Frontal cortex (tissue), 4 donors: ENCODE results near the gene PLEKHA4. TPM values are rescaled to one million over a fixed set of nuclear protein-coding genes. Genes with fewer than 3 reads are reported as not detected.
"Not testable (repeated sequence)": the region's sequence is repeated elsewhere in the genome, so short reads cannot be mapped to it uniquely, and the experiment has no call there.

Experiments
- DNase-seq, 2 donors: peaks; one replicate each; pipeline ENCODE4 v3.0.0; 2012; ENCODE audit warnings: low spot score in 2 of 2
- FAIRE-seq: peaks from 2 replicates; lab custom pipeline; 2012; peaks lifted over from hg19 to GRCh38; lab: Jason Lieb, UNC
- total RNA-seq: library from RNA; depleted of rRNA; stranded (reverse); fragments of >200 nt; gene quantifications from one replicate; pipeline ENCODE4 v1.2.3, GENCODE V29; 2014
- donor health status: control.
- donor health status: control.
- donor health status: control.

Gene PLEKHA4
- total RNA-seq, 1 donor from 2014 or later = 1.6 TPM

DNA sequence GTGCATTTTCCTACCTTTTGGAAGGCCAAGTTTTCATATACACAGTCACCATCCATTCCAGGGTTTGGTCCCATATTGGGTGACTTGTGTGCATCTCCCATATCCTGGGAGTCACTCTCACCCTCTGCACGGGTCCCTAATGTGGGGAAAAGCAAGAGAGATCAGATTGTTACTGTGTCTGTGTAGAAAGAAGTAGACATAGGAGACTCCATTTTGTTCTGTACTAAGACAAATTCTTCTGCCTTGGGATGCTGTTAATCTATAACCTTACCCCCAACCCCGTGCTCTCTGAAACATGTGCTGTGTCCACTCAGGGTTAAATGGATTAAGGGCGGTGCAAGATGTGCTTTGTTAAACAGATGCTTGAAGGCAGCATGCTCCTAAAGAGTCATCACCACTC lies 21.1 kb upstream of the PLEKHA4 start:
- DNase-seq, FAIRE-seq: not testable (repeated sequence)

GRCh38 chr19:48887861-48888612 lies 19.6 kb upstream of the PLEKHA4 start:
- DNase-seq (no peak), FAIRE-seq (no peak)

GRCh38 chr19:48883726-48884125 lies 15.3 kb upstream of the PLEKHA4 start:
- FAIRE-seq (no peak), DNase-seq (no peak)

- no peak for DNase-seq
- FAIRE-seq = no peak
These were observed 13.6 kb upstream of the PLEKHA4 start for GRCh38 chr19:48881741-48882657.

- FAIRE-seq, DNase-seq: not testable (repeated sequence)
These were observed 11.3 kb upstream of the PLEKHA4 start for GRCh38 chr19:48879696-48880095.

DNA sequence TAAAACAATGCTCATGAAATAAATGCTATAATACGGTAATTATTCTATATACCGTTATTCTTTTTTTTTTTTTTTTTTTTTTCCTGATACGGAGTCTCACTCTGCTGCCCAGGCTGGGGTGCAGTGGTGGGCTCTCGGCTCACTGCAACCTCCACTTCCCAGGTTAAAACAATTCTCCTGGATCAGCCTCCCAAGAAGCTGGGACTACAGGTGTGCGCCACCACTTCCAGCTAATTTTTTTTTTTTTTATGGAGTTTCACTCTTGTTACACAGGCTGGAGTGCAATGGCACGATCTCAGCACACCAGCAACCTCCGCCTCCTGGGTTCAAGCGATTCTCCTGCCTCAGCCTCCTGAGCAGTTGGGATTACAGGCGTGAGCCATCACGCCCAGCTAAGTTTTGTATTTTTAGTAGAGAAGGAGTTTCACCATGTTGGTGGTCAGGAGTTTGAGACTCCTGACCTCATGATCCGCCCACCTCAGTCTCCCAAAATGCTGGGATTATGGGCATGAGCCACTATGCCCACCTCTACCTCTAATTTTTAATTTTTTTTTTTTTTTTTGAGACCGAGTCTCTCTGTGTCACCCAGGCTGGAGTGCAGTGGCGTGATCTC lies 10.7 kb upstream of the PLEKHA4 start:
- no peak for DNase-seq

GRCh38 chr19:48878196-48879024 lies 10.0 kb upstream of the PLEKHA4 start:
- FAIRE-seq (no peak), DNase-seq (no peak)

More for the DNA sequence above, 10.7 kb upstream of the PLEKHA4 start:
- no peak for FAIRE-seq

DNA sequence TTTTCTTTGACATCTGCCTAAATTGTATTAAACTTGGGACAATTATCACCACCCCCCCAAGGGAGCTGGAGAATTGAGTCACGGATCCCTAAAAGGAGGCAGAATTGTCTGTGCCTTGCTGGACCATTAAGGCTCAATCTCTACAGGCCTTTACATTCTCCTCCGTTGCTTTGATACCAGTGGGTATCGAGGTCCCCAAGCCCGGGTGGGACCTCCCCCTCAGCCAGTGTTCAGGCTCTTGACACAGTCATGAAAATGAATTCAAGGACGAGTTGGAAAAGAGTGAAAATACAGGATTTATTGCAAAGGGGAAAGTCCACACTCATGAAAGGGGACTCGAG lies 9.4 kb upstream of the PLEKHA4 start:
- no peak for FAIRE-seq
- no peak for DNase-seq

DNA sequence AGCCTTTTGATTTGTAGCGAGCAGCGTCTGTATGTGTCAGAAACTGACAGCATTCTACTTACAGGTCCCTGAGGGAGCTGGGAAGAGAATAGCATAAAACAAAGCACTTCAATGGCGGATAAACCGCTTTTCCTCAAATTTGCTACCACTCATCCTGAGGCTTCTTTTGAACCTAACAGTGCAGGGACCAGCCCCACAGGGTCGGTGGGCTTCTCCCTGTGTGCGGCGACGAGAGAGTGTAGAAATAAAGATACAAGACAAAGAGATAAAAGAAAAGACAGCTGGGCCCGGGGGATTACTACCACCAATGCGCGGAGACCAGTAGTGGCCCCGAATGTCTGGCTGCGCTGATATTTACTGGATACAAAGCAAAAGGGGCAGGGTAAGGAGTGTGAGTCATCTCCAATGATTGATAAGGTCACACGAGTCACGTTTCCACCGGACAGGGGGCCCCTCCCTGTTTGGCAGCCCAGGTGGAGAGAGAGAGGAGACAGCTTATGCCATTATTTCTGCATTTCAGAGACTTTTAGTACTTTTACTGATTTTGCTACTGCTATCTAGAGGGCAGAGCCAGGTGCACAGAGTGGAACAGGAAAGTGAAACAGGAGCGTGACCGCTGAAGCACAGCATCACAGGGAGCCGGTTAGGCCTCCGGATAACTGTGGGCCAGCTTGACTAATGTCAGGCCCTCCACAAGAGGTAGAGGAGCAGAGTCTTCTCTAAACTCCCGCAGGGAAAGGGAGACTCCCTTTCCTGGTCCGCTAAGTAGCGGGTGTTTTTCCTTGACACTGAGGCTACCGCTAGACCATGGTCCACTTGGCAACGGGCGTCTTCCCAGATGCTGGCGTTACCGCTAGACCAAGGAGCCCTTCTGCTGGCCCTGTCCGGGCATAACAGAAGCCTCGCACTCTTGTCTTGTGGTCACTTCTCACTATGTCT lies 7.9 kb upstream of the PLEKHA4 start:
- not testable (repeated sequence) for FAIRE-seq

DNA sequence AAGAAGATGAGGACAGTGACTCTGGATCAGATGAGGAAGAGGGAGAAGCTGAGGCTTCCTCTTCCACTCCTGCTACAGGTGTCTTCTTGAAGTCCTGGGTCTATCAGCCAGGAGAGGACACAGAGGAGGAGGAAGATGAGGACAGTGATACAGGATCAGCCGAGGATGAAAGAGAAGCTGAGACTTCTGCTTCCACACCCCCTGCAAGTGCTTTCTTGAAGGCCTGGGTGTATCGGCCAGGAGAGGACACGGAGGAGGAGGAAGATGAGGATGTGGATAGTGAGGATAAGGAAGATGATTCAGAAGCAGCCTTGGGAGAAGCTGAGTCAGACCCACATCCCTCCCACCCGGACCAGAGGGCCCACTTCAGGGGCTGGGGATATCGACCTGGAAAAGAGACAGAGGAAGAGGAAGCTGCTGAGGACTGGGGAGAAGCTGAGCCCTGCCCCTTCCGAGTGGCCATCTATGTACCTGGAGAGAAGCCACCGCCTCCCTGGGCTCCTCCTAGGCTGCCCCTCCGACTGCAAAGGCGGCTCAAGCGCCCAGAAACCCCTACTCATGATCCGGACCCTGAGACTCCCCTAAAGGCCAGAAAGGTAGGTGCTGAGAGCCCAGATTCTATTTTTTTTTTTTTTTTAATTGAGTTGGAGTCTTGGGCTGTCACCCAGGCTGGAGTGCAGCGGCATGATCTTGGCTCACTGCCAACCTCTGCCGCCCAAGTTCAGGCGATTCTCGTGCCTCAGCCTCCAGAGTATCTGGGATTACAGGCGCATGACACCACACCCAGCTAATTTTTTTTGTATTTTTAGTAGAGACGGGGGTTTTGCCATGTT lies 6.1 kb upstream of the PLEKHA4 start:
- FAIRE-seq = no peak
- DNase-seq = no peak

More for the DNA sequence above, 7.9 kb upstream of the PLEKHA4 start:
- DNase-seq = not testable (repeated sequence)

DNA sequence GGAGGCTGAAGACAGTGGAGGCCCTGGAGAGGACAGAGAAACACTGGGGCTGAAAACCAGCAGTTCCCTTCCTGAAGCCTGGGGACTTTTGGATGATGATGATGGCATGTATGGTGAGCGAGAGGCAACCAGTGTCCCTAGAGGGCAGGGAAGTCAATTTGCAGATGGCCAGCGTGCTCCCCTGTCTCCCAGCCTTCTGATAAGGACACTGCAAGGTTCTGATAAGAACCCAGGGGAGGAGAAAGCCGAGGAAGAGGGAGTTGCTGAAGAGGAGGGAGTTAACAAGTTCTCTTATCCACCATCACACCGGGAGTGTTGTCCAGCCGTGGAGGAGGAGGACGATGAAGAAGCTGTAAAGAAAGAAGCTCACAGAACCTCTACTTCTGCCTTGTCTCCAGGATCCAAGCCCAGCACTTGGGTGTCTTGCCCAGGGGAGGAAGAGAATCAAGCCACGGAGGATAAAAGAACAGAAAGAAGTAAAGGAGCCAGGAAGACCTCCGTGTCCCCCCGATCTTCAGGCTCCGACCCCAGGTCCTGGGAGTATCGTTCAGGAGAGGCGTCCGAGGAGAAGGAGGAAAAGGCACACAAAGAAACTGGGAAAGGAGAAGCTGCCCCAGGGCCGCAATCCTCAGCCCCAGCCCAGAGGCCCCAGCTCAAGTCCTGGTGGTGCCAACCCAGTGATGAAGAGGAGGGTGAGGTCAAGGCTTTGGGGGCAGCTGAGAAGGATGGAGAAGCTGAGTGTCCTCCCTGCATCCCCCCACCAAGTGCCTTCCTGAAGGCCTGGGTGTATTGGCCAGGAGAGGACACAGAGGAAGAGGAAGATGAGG lies 5.3 kb upstream of the PLEKHA4 start:
- FAIRE-seq (no peak), DNase-seq (no peak)

- DNase-seq (peak; percentile 65 to 78), FAIRE-seq (no peak)
These were observed 4.6 kb upstream of the PLEKHA4 start for GRCh38 chr19:48872884-48873475.

DNA sequence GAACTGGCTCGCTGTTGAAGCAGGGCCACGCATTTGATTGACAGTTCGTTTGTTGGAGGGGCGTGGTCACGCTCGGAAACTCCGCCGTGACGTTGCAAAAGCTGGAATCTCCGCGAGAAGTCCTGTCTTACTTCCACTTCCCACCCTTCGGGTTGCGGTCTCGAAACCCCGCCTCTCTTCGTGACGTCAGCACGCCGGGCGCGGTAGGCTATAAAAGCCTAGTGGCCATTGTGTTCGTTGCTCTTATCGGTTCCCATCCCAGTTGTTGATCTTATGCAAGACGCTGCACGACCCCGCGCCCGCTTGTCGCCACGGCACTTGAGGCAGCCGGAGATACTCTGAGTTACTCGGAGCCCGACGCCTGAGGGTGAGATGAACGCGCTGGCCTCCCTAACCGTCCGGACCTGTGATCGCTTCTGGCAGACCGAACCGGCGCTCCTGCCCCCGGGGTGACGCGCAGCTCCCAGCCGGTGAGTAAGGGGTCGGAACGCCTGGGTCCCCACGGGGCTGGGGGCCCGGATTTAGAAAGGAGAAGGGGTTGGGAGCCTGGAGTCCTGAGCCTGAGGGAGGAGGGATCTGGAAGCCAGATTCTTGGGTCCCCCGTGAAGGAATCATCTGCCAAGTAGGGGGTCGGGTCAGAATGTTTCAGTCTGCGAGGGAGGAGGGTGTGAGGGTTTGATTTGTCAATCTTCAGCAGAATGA lies 3.9 kb upstream of the PLEKHA4 start, which contains the start of gene PPP1R15A:
Gene PPP1R15A (plus strand): TSS at position 240 of the 702 bp plus-strand sequence. CDS start 813 bp downstream, outside the sequence.
- FAIRE-seq (peak; percentile 87), DNase-seq (peak; percentile 96 to 98)

GRCh38 chr19:48871471-48872181 lies 3.2 kb upstream of the PLEKHA4 start:
- FAIRE-seq, DNase-seq: not testable (repeated sequence)

GRCh38 chr19:48870048-48870447 lies 1.6 kb upstream of the PLEKHA4 start:
- no peak for DNase-seq
- FAIRE-seq = no peak
